Ovary (tissue), 9 donors: ENCODE measurements around the gene DCST1. TPM values are rescaled to one million over a fixed set of nuclear protein-coding genes. Genes with fewer than 3 reads are reported as not detected.

ENCODE experiments used
- DNase-seq, 5 donors: peaks; one replicate each; pipeline ENCODE4 v3.0.0-alpha.2; 2019 to 2020
- H3K27ac ChIP-seq, 2 donors: fragments of 200-600 bp; one replicate each; pipeline versions ENCODE4 v1.5.1 to v1.8.0; 2019 to 2022
- H3K27me3 ChIP-seq: fragments of 200-600 bp; one replicate; pipeline ENCODE4 v1.8.0; 2022
- H3K36me3 ChIP-seq: fragments of 200-600 bp; sonication (generic); one replicate; pipeline ENCODE4 v1.5.1; 2019
- H3K4me1 ChIP-seq: one replicate; pipeline ENCODE4 v1.8.1; 2013; ENCODE audit warnings: mild to moderate bottlenecking, moderate library complexity; ENCODE audit not compliant: insufficient read depth
- H3K4me3 ChIP-seq: fragments of 200-600 bp; sonication (generic); one replicate; pipeline ENCODE4 v1.5.1; 2017
- H3K9me3 ChIP-seq, 2 donors: fragments of 200-600 bp in 1 of 2; sonication (generic) in 1 of 2; one replicate each; pipeline versions ENCODE4 v1.5.1 to v1.8.1; 2013 to 2019; ENCODE audit warnings: mild to moderate bottlenecking in 1 of 2, moderate library complexity in 1 of 2
- CTCF ChIP-seq, 3 donors: fragments of 450-650 bp in 2 of 3; fragments of 200-600 bp in 1 of 3; IDR thresholded peaks; one replicate each; pipeline versions ENCODE4 v1.5.1 to v1.8.0; 2016 to 2022; ENCODE audit warnings: antibody characterized with exemption in 3 of 3, mild to moderate bottlenecking in 1 of 3
- EP300 ChIP-seq: sonication (generic); formaldehyde crosslinking; IDR thresholded peaks from one replicate; pipeline ENCODE4 v1.6.1; 2017; ENCODE audit warnings: antibody characterized with exemption
- POLR2A ChIP-seq: fragments of 450-650 bp; IDR thresholded peaks from one replicate; pipeline ENCODE4 v1.6.1; 2017; ENCODE audit warnings: antibody characterized with exemption, mild to moderate bottlenecking, moderate library complexity
- WGBS, 3 donors: extraction: QIAGEN DNeasy Blood & Tissue Kit in 1 of 3; methylation state at CpG; one replicate each; pipeline versions ENCODE4 v1.1.5 to v1.1.7; 2013 to 2017; 5-methylcytosine and 5-hydroxymethylcytosine counted together
- intact Hi-C, 4 donors: fragments of 100-400 bp; cut with DNase I; formaldehyde crosslinking; loops; one replicate each; pipeline versions ENCODE4 v1.11.0 to v1.15.1; 2022 to 2023
- polyA plus RNA-seq, 2 donors: library from polyadenylated mRNA; stranded (reverse); fragments of 200-250 nt in 1 of 2; fragments of 350-450 nt in 1 of 2; fragmentation: Illumina TruSeq in 1 of 2; extraction: RNeasy Lipid Tissue Mini Kit (QIAGEN cat#74804) in 1 of 2; gene quantifications; one replicate each; pipeline ENCODE4 v1.2.3, GENCODE V29; 2013 to 2014
- total RNA-seq, 7 donors: library from RNA; depleted of rRNA in 2 of 7; stranded (reverse); fragments of >200 nt in 2 of 7; fragmentation: NEBNext Ultra II Directional in 3 of 7; extraction: Animal tissue kit (Norgen Biotek cat#: 25700) in 3 of 7; gene quantifications; one replicate each; pipeline versions ENCODE4 v1.1.0 to v1.2.4, GENCODE V29; 2016 to 2023
- donor health status: DM: no; HTN: no; CAD: no; lungs with moderate emphysema.
- donor health status: DM: no; HTN: no; CAD: no.
- donor health status: Bipolar disorder and iron deficiency.
- donor health status: DM: yes; HTN: yes; CAD: no.
- donor health status: DM: no; HTN: no; CAD: no.
- donor health status: DM: yes; HTN: yes; CAD: no.

DCST1 gene
- total and polyA plus RNA-seq, 9 donors = 0.06 to 0.80 (median 0.30) TPM; not detected in 4

DNA sequence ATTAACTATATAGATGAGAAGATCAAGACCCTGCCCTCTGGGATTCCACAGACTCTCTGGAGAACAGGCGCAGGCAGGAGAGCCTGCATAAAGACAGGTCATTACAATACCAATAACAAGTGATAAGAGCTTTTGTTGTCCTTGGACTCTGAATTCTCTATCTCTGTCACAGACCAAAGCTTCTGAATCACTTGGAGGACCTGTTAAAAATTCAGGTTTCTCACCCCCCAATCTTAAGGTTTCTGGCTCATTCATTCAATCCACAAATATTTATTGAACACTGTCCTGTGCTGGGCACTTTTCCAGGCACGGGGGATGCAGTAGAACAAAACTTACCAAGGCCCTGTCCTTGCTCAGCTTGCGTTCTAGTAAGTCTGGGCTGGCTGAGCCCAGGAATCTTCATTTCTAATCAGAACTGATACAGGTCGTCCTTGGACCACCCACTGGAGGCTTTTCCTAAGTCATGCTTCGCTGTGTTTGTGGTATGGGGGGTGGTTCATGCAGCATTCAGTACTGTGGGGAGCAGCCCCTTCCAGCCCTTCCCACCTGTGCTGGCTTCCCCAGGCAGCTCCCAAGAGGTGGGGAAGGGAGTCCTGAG, 31.3 kb downstream of the DCST1 start:
- H3K4me3 ChIP-seq = no peak overlapping the region
- 28 to 52% (median 37%) methylated on average over 5 of the region's 5 CpGs for WGBS, 3 donors
- DNase-seq = no peak
- peaks cover 7% of the 10 kb centered on the region for H3K4me1 ChIP-seq
- intact Hi-C loops = loop anchor here in 3 of 4 donors (5.0 to 10.0 kb wide), 2 partner anchors 108 to 280 kb away; partner anchors contain the start of gene PBXIP1 (in 2 of the 3)
- TF ChIP-seq CTCF (IDR thresholded peaks at IDR 0.05) (no peak), EP300 (no peak), POLR2A (no peak)
- no peak overlapping the region for H3K27ac ChIP-seq
- no peaks in the 10 kb centered on the region for H3K36me3 ChIP-seq
- no peaks in the 10 kb centered on the region for H3K27me3 ChIP-seq
- no peaks in the 10 kb centered on the region for H3K9me3 ChIP-seq

GRCh38 chr1:155066777-155067176, 33.2 kb downstream of the DCST1 start:
- Histone ChIP-seq H3K9me3 (no peaks in the 10 kb centered on the region), H3K27ac (no peak overlapping the region), H3K27me3 (no peaks in the 10 kb centered on the region), H3K4me1 (peaks cover 8% of the 10 kb centered on the region), H3K4me3 (no peak overlapping the region), H3K36me3 (no peaks in the 10 kb centered on the region)
- intact Hi-C loops = loop anchor here in 1 of 4 donors (10.0 kb wide), 1 partner anchor 282 kb away; no protein-coding TSS in a partner anchor
- TF ChIP-seq EP300 (no peak), CTCF (IDR thresholded peaks at IDR 0.05) (no peak), POLR2A (no peak)
- DNase-seq = no peak
- WGBS, 3 donors = 82 to 87% (median 84%) methylated on average over 8 of the region's 8 CpGs

DNA sequence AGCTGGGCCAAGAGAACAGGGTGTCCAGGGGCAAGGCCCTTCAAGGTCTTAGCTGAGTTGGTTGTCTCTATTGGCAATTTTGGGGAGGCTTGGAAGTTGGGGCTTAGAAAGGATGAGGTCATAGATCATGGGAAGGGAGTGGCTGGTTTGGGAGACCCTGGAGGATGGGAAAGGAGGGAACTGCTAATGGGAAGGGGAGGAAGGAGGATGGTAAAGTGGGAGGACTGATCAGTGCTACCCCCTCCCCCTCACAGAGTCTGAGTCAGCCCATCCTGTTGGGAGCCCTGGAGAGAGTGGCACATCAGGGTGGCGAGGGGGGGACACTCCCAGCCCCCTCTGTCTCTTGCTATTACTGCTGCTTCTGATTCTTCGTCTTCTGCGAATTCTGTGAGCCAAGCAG, 35.0 kb downstream of the DCST1 start:
- 91 to 94% (median 94%) methylated on average over 3 of the region's 3 CpGs for whole genome bisulfite sequencing, 3 donors

GRCh38 chr1:155069551-155070157, 36.0 kb downstream of the DCST1 start:
- intact Hi-C loops = loop anchor here in 2 of 4 donors (10.0 kb wide), 2 partner anchors 285 to 585 kb away; no protein-coding TSS in a partner anchor
- H3K27me3 ChIP-seq = no peaks in the 10 kb centered on the region
- peak in 1 of 5 donors; percentile 36 for DNase-seq
- H3K27ac ChIP-seq = no peak overlapping the region
- H3K4me3 ChIP-seq = no peak overlapping the region
- no peaks in the 10 kb centered on the region for H3K9me3 ChIP-seq
- H3K36me3 ChIP-seq = no peaks in the 10 kb centered on the region
- TF ChIP-seq EP300 (no peak), CTCF (IDR thresholded peaks at IDR 0.05) (no peak), POLR2A (no peak)
- peaks cover 4% of the 10 kb centered on the region for H3K4me1 ChIP-seq
- 73 to 86% (median 78%) methylated on average over 7 of the region's 7 CpGs for WGBS, 3 donors

More for the DNA sequence above, 35.0 kb downstream of the DCST1 start:
- H3K4me1 ChIP-seq = peaks cover 4% of the 10 kb centered on the region
- H3K27ac ChIP-seq = no peak overlapping the region
- no peak for TF ChIP-seq POLR2A
- no peak for TF ChIP-seq CTCF (IDR thresholded peaks at IDR 0.05)
- no peak for TF ChIP-seq EP300
- H3K27me3 ChIP-seq = no peaks in the 10 kb centered on the region
- intact Hi-C loops = loop anchor here in 1 of 4 donors (10.0 kb wide), 1 partner anchor 284 kb away; no protein-coding TSS in a partner anchor
- DNase-seq = no peak
- no peaks in the 10 kb centered on the region for H3K36me3 ChIP-seq
- no peaks in the 10 kb centered on the region for H3K9me3 ChIP-seq
- H3K4me3 ChIP-seq = no peak overlapping the region
